IMR-90 (cell line): ENCODE data around the gene C1QTNF5.

Source experiments
- BHLHE40 ChIP-seq: fragments of 150-350 bp; IDR thresholded peaks from 2 replicates; pipeline ENCODE4 v1.6.1; 2016; ENCODE audit warnings: mild to moderate bottlenecking, low read depth, low read length
- CEBPB ChIP-seq: IDR thresholded peaks from 2 replicates; pipeline ENCODE4 v1.6.1; 2012; ENCODE audit warnings: low read depth, low read length, improper control_type of control experiment
- CHD1 ChIP-seq: IDR thresholded peaks from 2 replicates; pipeline ENCODE4 v1.6.1; 2012; ENCODE audit warnings: low read depth, low read length, improper control_type of control experiment
- MAFK ChIP-seq: IDR thresholded peaks from 2 replicates; pipeline ENCODE4 v1.6.1; 2012; ENCODE audit warnings: low read depth, low read length, improper control_type of control experiment
- MAZ ChIP-seq: IDR thresholded peaks from 2 replicates; pipeline ENCODE4 v1.6.1; 2012; ENCODE audit warnings: low read depth, mild to moderate bottlenecking, low read length, improper control_type of control experiment, moderate library complexity, borderline replicate concordance
- NFE2L2 ChIP-seq: fragments of 150-350 bp; IDR thresholded peaks from 2 replicates; pipeline ENCODE4 v1.6.1; 2016; ENCODE audit warnings: low read depth, mild to moderate bottlenecking, low read length
- POLR2A ChIP-seq: IDR thresholded peaks from 2 replicates; pipeline ENCODE4 v1.6.1; 2012; ENCODE audit warnings: mild to moderate bottlenecking, low read depth, low read length
- RAD21 ChIP-seq: IDR thresholded peaks from 2 replicates; pipeline ENCODE4 v1.6.1; 2012; ENCODE audit warnings: low read length, improper control_type of control experiment
- RFX5 ChIP-seq: IDR thresholded peaks from 2 replicates; pipeline ENCODE4 v1.8.0; 2012; ENCODE audit warnings: low read depth, mild to moderate bottlenecking, low read length, moderate library complexity
- SMC3 ChIP-seq: fragments of 150-350 bp; IDR thresholded peaks from 2 replicates; pipeline ENCODE4 v1.6.1; 2016; ENCODE audit warnings: low read depth, mild to moderate bottlenecking, antibody characterized with exemption, low read length, moderate library complexity
- TF ChIP-seq, protein P1 (sequence below): conservative IDR thresholded peaks from 2 replicates; pipeline ENCODE4 v1.5.1; 2012; ENCODE audit warnings: mild to moderate bottlenecking, low read depth, low read length, improper control_type of control experiment
- TF ChIP-seq, protein P2 (sequence below): fragments of 150-350 bp; IDR thresholded peaks from 2 replicates; pipeline ENCODE4 v1.6.1; 2016; ENCODE audit warnings: low read depth, mild to moderate bottlenecking, low read length, moderate library complexity, borderline replicate concordance
- TF ChIP-seq, protein P3 (sequence below): fragments of 150-350 bp; IDR thresholded peaks from 2 replicates; pipeline ENCODE4 v1.6.1; 2017; ENCODE audit warnings: mild to moderate bottlenecking, antibody characterized with exemption, low read length, low read depth

DNA sequence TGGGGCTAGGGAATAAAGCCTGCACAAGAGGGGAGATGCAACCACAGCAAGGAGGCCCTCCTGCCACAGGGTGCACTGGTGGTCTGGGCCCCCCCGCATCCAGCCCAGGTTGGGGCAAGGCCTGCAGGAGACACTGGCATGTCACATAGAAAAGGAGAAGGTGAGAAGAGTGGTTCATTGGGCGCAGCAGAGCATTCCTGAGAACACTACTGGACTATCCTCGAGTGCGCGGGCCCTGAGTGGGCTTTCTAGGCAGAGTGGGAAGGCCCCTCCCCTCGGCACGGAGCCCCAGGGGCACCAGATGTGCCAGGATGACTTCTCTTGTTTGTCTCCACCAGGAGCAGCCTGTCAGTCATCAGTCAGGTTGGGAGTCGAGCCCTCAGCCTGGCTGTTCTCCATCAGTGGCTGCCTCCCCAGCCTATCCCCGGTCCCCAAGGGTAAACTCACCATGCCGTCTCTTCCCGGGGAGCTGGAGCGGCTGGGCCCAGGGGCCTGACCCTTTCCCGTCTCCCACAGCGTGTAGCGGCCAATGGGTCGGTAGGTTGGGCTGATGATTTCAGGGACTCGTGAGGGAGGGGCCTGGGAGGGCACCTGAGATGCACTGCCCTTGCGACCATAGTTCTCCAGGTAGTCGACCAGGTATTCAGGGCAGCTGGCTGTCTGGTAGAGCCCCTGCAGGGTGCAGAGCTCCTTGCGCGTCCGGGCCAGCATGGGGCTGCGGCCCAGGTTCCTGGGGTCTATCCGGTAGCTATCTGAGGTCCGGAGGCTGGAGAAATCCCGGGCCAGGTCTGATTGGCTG, 31.8 kb upstream of the C1QTNF5 start:
- TF ChIP-seq, protein P1, sequence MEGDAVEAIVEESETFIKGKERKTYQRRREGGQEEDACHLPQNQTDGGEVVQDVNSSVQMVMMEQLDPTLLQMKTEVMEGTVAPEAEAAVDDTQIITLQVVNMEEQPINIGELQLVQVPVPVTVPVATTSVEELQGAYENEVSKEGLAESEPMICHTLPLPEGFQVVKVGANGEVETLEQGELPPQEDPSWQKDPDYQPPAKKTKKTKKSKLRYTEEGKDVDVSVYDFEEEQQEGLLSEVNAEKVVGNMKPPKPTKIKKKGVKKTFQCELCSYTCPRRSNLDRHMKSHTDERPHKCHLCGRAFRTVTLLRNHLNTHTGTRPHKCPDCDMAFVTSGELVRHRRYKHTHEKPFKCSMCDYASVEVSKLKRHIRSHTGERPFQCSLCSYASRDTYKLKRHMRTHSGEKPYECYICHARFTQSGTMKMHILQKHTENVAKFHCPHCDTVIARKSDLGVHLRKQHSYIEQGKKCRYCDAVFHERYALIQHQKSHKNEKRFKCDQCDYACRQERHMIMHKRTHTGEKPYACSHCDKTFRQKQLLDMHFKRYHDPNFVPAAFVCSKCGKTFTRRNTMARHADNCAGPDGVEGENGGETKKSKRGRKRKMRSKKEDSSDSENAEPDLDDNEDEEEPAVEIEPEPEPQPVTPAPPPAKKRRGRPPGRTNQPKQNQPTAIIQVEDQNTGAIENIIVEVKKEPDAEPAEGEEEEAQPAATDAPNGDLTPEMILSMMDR, result no peak
- TF ChIP-seq POLR2A, result no peak
- no peak for TF ChIP-seq MAZ
- TF ChIP-seq, protein P2, sequence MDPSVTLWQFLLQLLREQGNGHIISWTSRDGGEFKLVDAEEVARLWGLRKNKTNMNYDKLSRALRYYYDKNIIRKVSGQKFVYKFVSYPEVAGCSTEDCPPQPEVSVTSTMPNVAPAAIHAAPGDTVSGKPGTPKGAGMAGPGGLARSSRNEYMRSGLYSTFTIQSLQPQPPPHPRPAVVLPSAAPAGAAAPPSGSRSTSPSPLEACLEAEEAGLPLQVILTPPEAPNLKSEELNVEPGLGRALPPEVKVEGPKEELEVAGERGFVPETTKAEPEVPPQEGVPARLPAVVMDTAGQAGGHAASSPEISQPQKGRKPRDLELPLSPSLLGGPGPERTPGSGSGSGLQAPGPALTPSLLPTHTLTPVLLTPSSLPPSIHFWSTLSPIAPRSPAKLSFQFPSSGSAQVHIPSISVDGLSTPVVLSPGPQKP, result no peak
- TF ChIP-seq, protein P3, sequence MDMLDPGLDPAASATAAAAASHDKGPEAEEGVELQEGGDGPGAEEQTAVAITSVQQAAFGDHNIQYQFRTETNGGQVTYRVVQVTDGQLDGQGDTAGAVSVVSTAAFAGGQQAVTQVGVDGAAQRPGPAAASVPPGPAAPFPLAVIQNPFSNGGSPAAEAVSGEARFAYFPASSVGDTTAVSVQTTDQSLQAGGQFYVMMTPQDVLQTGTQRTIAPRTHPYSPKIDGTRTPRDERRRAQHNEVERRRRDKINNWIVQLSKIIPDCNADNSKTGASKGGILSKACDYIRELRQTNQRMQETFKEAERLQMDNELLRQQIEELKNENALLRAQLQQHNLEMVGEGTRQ, result no peak
- TF ChIP-seq CHD1, result no peak
- no peak for TF ChIP-seq RFX5
- TF ChIP-seq MAFK, result no peak
- TF ChIP-seq CEBPB, result no peak
- TF ChIP-seq BHLHE40, result no peak
- TF ChIP-seq NFE2L2, result no peak
- no peak for TF ChIP-seq RAD21
- no peak for TF ChIP-seq SMC3
